SK-N-SH (cell line): Measurements from ENCODE around the gene MBD3. TPM values are rescaled to one million over a fixed set of nuclear protein-coding genes. Genes with fewer than 3 reads are reported as not detected.

Experiments
- CTCF ChIA-PET: fragments of 300-600, 350-600 bp; formaldehyde crosslinking; extraction: SDS; loops from one replicate; lab custom pipeline; 2021; lab: Yijun Ruan, JAX
- POLR2A ChIA-PET: fragments of 350-600 bp; sonication (Branson Sonifier 250); formaldehyde crosslinking; extraction: SDS; loops from one replicate; lab custom pipeline; 2020; ENCODE audit warnings: antibody characterized with exemption, inconsistent platforms; lab: Yijun Ruan, JAX
- DNase-seq: peaks from one replicate; pipeline ENCODE4 v3.0.0; 2012
- H2AFZ ChIP-seq: fragments of 200-600 bp; sonication (generic); 2 replicates; pipeline ENCODE4 v1.8.1; 2016; ENCODE audit warnings: antibody characterized with exemption, mild to moderate bottlenecking, low read depth
- H3F3A ChIP-seq: fragments of 200-600 bp; sonication (generic); replicated peaks from 2 replicates; pipeline ENCODE3; 2016; ENCODE audit warnings: antibody characterized with exemption, mild to moderate bottlenecking; ENCODE audit not compliant: insufficient read depth
- H3K27ac ChIP-seq, 2 experiments: fragments of 200-500 bp in 1 of 2; fragments of 200-600 bp in 1 of 2; sonication (Bioruptor generic) in 1 of 2; sonication (generic), shearing (Covaris generic) in 1 of 2; 2 replicates each; pipeline versions ENCODE4 v1.5.1 to v1.6.1; 2014 to 2016; ENCODE audit warnings: low read depth in 2 of 2, inconsistent platforms in 1 of 2, low read length in 1 of 2, mild to moderate bottlenecking in 1 of 2, mixed read lengths in 1 of 2
- H3K27me3 ChIP-seq: fragments of 200-600 bp; sonication (generic), shearing (Covaris generic); 2 replicates; pipeline ENCODE4 v1.6.1; 2016; ENCODE audit warnings: mixed run types; ENCODE audit not compliant: insufficient read depth
- H3K36me3 ChIP-seq, 2 experiments: fragments of 200-500 bp in 1 of 2; fragments of 200-600 bp in 1 of 2; sonication (Bioruptor generic) in 1 of 2; sonication (generic) in 1 of 2; replicated peaks in 1 of 2; 2 replicates each; pipeline versions ENCODE3 to v1.5.1; 2014 to 2016; ENCODE audit warnings: low read length in 1 of 2, mild to moderate bottlenecking in 1 of 2; ENCODE audit not compliant: insufficient read depth in 2 of 2, control insufficient read depth in 1 of 2
- H3K4me1 ChIP-seq, 2 experiments: fragments of 200-500 bp in 1 of 2; fragments of 200-600 bp in 1 of 2; sonication (Bioruptor generic) in 1 of 2; sonication (generic), shearing (Covaris generic) in 1 of 2; 2 replicates each; pipeline versions ENCODE4 v1.5.1 to v1.6.1; 2014 to 2016; ENCODE audit warnings: low read depth in 1 of 2, low read length in 1 of 2, mixed run types in 1 of 2; ENCODE audit not compliant: insufficient read depth in 2 of 2, control insufficient read depth in 1 of 2
- H3K4me2 ChIP-seq: fragments of 200-600 bp; sonication (generic), shearing (Covaris generic); 2 replicates; pipeline ENCODE4 v1.6.1; 2017; ENCODE audit warnings: mixed run types
- H3K4me3 ChIP-seq, 2 experiments: fragments of 200-500 bp in 1 of 2; fragments of 200-600 bp in 1 of 2; sonication (Bioruptor generic) in 1 of 2; sonication (generic), shearing (Covaris generic) in 1 of 2; 2 replicates each; pipeline versions ENCODE4 v1.5.1 to v1.8.1; 2014 to 2016; ENCODE audit warnings: low read depth in 2 of 2, inconsistent platforms in 1 of 2, low read length in 1 of 2, mild to moderate bottlenecking in 1 of 2, mixed read lengths in 1 of 2, moderate library complexity in 1 of 2
- H3K79me2 ChIP-seq: fragments of 200-600 bp; sonication (generic); 2 replicates; pipeline ENCODE4 v1.8.1; 2017; ENCODE audit warnings: mild to moderate bottlenecking; ENCODE audit not compliant: insufficient read depth
- H3K9ac ChIP-seq: fragments of 200-600 bp; sonication (generic); 2 replicates; pipeline ENCODE4 v1.6.1; 2017; ENCODE audit warnings: mixed run types
- H3K9me2 ChIP-seq: fragments of 200-600 bp; sonication (generic); 2 replicates; pipeline ENCODE4 v1.6.1; 2017; ENCODE audit warnings: mixed run types
- H3K9me3 ChIP-seq: fragments of 200-600 bp; sonication (generic); 2 replicates; pipeline ENCODE4 v1.6.1; 2017; ENCODE audit warnings: mixed run types, mild to moderate bottlenecking, moderate library complexity
- H4K20me1 ChIP-seq: fragments of 200-600 bp; sonication (generic); 2 replicates; pipeline ENCODE4 v1.6.1; 2017; ENCODE audit warnings: mild to moderate bottlenecking, mixed run types; ENCODE audit not compliant: insufficient read depth
- ELF1 ChIP-seq: IDR thresholded peaks from 2 replicates; pipeline ENCODE4 v1.4.0; 2012
- FOXJ3 ChIP-seq: sonication (generic); formaldehyde crosslinking; IDR thresholded peaks from 2 replicates; pipeline ENCODE4 v1.5.1; 2020; ENCODE audit warnings: mild to moderate bottlenecking, missing genetic modification reagents
- FOXM1 ChIP-seq: IDR thresholded peaks from 2 replicates; pipeline ENCODE4 v1.4.0; 2012; ENCODE audit warnings: low read depth, mild to moderate bottlenecking
- MEF2A ChIP-seq: IDR thresholded peaks from 2 replicates; pipeline ENCODE4 v1.4.0; 2012; ENCODE audit warnings: low read depth, borderline replicate concordance
- MXI1 ChIP-seq: IDR thresholded peaks from 2 replicates; pipeline ENCODE4 v1.6.1; 2012; ENCODE audit warnings: mild to moderate bottlenecking, low read depth, low read length, improper control_type of control experiment
- NRF1 ChIP-seq: IDR thresholded peaks from 2 replicates; pipeline ENCODE4 v1.6.1; 2012; ENCODE audit warnings: low read depth, mild to moderate bottlenecking, low read length
- RAD21 ChIP-seq: IDR thresholded peaks from 2 replicates; pipeline ENCODE4 v1.6.1; 2012; ENCODE audit warnings: mild to moderate bottlenecking, low read length
- RFX5 ChIP-seq: IDR thresholded peaks from 2 replicates; pipeline ENCODE4 v1.6.1; 2012; ENCODE audit warnings: mild to moderate bottlenecking, improper control_type of control experiment, low read length
- TCF12 ChIP-seq: IDR thresholded peaks from 2 replicates; pipeline ENCODE4 v1.4.0; 2012
- TEAD4 ChIP-seq: IDR thresholded peaks from 2 replicates; pipeline ENCODE4 v1.4.0; 2012; ENCODE audit warnings: mild to moderate bottlenecking, borderline replicate concordance; ENCODE audit not compliant: insufficient read depth
- YY1 ChIP-seq: IDR thresholded peaks from 2 replicates; pipeline ENCODE4 v1.4.0; 2012; ENCODE audit warnings: low read depth, mild to moderate bottlenecking
- WGBS: methylation state at CpG from one replicate; pipeline ENCODE4 v1.1.6; 2017; ENCODE audit warnings: low lambda C conversion rate; 5-methylcytosine and 5-hydroxymethylcytosine counted together
- polyA plus RNA-seq, 3 experiments: library from polyadenylated mRNA; depleted of rRNA; stranded (reverse); fragments of >200 nt; gene quantifications; 2 replicates each; pipeline ENCODE4 v1.2.3, GENCODE V29; 2012
- TF ChIP-seq, protein P1 (sequence below): fragments of 150-350 bp; IDR thresholded peaks from 2 replicates; pipeline ENCODE4 v1.6.1; 2016; ENCODE audit warnings: mild to moderate bottlenecking, low read depth, low read length
- TF ChIP-seq, protein P2 (sequence below): IDR thresholded peaks from 2 replicates; pipeline ENCODE4 v1.4.0; 2012; ENCODE audit warnings: low read depth

Gene MBD3
- polyA plus RNA-seq, 1 of the 3 experiments (the other 2 are of a cell fraction), result 96.5 TPM

DNA sequence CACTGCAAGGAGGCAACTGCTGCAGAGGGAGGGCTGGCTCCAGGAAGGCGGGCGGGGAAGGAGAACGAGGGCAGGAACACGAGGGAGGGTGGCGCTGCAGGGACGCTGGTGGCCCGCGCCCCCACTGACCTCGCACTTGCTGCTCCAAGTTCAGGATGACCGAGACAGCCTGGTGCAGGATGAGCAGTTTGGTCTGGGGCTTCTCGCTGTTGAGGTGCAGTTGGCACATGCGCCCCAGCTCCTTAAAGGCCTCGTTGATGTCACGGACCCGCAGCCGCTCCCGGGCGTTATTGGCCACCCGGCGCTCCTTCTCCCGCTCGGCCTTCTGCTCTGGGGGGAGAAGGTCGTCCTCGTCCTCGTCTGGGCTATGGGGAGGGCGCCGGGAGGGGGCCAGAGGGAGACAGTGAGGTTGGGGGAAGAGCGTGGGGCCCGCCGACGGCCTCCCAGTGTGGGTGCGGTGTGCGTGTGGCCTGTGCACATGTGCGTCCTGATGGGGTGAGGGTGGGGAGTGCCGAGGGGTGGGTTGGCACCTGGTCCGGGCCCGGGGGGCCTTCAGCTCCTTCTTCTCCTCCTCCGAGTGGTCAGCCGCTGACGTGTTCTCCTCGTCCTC, 22.6 kb upstream of the MBD3 start:
- Histone ChIP-seq H3K27me3 (no peaks in the 10 kb centered on the region), H3K9me3 (no peaks in the 10 kb centered on the region), H3K9ac (no peak overlapping the region), H4K20me1 (peaks cover 10% of the 10 kb centered on the region; the same call in 1 of the 2 replicates), H3K27ac (no peak overlapping the region), H3K9me2 (no peaks in the 10 kb centered on the region), H3K4me1 (no peaks in the 10 kb centered on the region; a peak in 1 of 4 replicates), H3K4me2 (no peak overlapping the region), H3K79me2 (no peaks in the 10 kb centered on the region), H3K36me3 (peaks cover 3 to 82% of the 10 kb centered on the region in 2 experiments), H3K4me3 (no peak overlapping the region), H3F3A (no peaks in the 10 kb centered on the region), H2AFZ (no peak overlapping the region)
- POLR2A ChIA-PET, result no interaction called here
- WGBS, result 95% methylated on average over 34 of the region's 41 CpGs
- CTCF ChIA-PET, result interaction anchor here (1.6 kb wide), 1 partner anchor 10 kb away, joined by 4 read pairs; the partner anchor contains the start of gene UQCR11
- no peak for DNase-seq
- TF ChIP-seq MXI1 (no peak), FOXM1 (no peak), NRF1 (no peak)
- TF ChIP-seq, protein P1, sequence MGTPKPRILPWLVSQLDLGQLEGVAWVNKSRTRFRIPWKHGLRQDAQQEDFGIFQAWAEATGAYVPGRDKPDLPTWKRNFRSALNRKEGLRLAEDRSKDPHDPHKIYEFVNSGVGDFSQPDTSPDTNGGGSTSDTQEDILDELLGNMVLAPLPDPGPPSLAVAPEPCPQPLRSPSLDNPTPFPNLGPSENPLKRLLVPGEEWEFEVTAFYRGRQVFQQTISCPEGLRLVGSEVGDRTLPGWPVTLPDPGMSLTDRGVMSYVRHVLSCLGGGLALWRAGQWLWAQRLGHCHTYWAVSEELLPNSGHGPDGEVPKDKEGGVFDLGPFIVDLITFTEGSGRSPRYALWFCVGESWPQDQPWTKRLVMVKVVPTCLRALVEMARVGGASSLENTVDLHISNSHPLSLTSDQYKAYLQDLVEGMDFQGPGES, result no peak

DNA sequence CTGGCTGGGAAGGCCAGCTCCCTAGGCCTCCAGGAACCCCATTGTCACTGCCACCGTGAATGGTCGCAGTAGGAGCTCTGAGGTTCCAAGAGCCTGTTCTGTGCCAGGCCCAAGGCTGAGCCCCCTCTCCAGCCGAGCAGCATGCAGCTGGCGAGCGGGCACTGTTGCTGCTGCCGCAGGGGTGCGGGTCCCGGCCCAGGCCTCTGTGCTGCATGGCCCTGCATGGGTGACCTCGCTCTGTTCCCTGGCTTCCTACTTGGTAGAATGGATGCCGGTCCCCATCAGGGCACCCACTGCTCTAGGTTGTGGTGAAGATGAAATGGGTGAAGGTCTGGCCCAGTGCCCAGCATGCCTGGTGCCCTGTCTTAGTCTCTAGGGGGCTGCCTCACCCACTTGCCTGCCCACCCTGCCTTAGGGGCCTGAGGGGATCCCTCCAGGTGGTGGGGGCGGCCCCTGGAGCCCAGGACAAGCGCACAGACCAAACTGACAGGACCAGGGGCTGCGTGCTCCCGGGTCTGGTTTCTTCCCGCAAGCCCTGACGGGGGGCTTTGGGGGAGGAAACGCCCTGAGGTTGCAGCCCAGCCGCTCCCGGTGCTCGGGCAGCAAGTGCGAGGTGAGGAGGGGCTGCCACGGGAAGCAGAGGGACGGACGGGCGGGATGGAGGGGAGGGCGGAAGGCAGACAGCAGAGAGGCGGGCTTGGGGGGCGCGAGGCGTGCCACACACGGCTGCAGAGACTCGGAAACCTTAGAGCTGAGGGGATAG, 21.3 kb upstream of the MBD3 start:
- Histone ChIP-seq H3K27ac (no peak overlapping the region), H4K20me1 (peaks cover 10% of the 10 kb centered on the region; the same call in 1 of the 2 replicates), H3K36me3 (peaks cover 3 to 75% of the 10 kb centered on the region in 2 experiments), H3F3A (peaks cover 4% of the 10 kb centered on the region), H3K4me1 (no peaks in the 10 kb centered on the region; a peak in 1 of 4 replicates), H3K9ac (no peak overlapping the region), H2AFZ (no peak overlapping the region), H3K4me3 (no peak overlapping the region), H3K27me3 (no peaks in the 10 kb centered on the region), H3K9me3 (no peaks in the 10 kb centered on the region), H3K79me2 (no peaks in the 10 kb centered on the region), H3K9me2 (no peaks in the 10 kb centered on the region), H3K4me2 (no peak overlapping the region)
- CTCF ChIA-PET, result interaction anchor here (1.5 to 1.6 kb wide), 2 partner anchors 11 to 68 kb away, joined by 5 read pairs; no protein-coding TSS in a partner anchor
- DNase-seq, result no peak
- 98% methylated on average over 25 of the region's 32 CpGs for WGBS
- TF ChIP-seq MXI1, result no peak
- no peak for TF ChIP-seq TEAD4
- no peak for TF ChIP-seq MEF2A
- no peak for TF ChIP-seq RAD21
- TF ChIP-seq ELF1, result no peak
- TF ChIP-seq RFX5, result no peak
- TF ChIP-seq YY1, result no peak
- no peak for TF ChIP-seq FOXJ3
- no peak for TF ChIP-seq TCF12
- TF ChIP-seq, protein P2, sequence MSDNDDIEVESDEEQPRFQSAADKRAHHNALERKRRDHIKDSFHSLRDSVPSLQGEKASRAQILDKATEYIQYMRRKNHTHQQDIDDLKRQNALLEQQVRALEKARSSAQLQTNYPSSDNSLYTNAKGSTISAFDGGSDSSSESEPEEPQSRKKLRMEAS, result no peak
- POLR2A ChIA-PET, result interaction anchor here (0.7 to 1.0 kb wide), 2 partner anchors 8 to 14 kb away, joined by 3 read pairs; no protein-coding TSS in a partner anchor
